Right lobe of liver (tissue), 4 donors: ENCODE data around the gene COL27A1.

ENCODE experiments used
- CTCF ChIP-seq, 4 donors: fragments of 200-600 bp in 3 of 4; fragments of 450-650 bp in 1 of 4; IDR thresholded peaks; one replicate each; pipeline versions ENCODE4 v1.5.1 to v1.8.0; 2016 to 2022; ENCODE audit warnings: antibody characterized with exemption in 4 of 4, mild to moderate bottlenecking in 2 of 4
- POLR2A ChIP-seq: fragments of 450-650 bp; IDR thresholded peaks from one replicate; pipeline ENCODE4 v1.6.1; 2017; ENCODE audit warnings: antibody characterized with exemption, mild to moderate bottlenecking
- donor health status: DM: no; HTN: no; CAD: no.
- donor health status: DM: no; HTN: no; CAD: no.
- donor health status: DM: no; HTN: yes; CAD: no.

- no peak for TF ChIP-seq CTCF (IDR thresholded peaks at IDR 0.05)
- TF ChIP-seq POLR2A = no peak
Observed at GRCh38 chr9:114209151-114209550, 53.8 kb downstream of the COL27A1 start.
